Dendritic cell treated with granulocyte-macrophage colony-stimulating factor and Interleukin-4, amounts not matched to agents 40 ng/mL and 50 ng/mL, for 4 days (primary cell): ENCODE data around the gene RPS28.

ENCODE experiments used
- H3K27ac Mint-ChIP-seq: one replicate; pipeline ENCODE4 v1.8.0; 2022; ENCODE audit warnings: mild to moderate bottlenecking, mixed read lengths
- H3K27me3 Mint-ChIP-seq: one replicate; pipeline ENCODE4 v1.8.0; 2022; ENCODE audit warnings: mild to moderate bottlenecking, mixed read lengths
- H3K36me3 Mint-ChIP-seq: one replicate; pipeline ENCODE4 v1.8.0; 2022; ENCODE audit warnings: low read depth, mixed read lengths
- H3K4me1 Mint-ChIP-seq: one replicate; pipeline ENCODE4 v1.8.0; 2022; ENCODE audit warnings: low read depth, mixed read lengths
- H3K4me3 Mint-ChIP-seq: one replicate; pipeline ENCODE4 v1.8.0; 2022; ENCODE audit warnings: mild to moderate bottlenecking, moderate library complexity, mixed read lengths
- H3K9me3 Mint-ChIP-seq: one replicate; pipeline ENCODE4 v1.8.0; 2022; ENCODE audit warnings: mixed read lengths
- intact Hi-C: fragments of 100-400 bp; cut with micrococcal nuclease; formaldehyde crosslinking; loops from one replicate; pipeline ENCODE4 v1.15.0; 2022

The RPS28 gene

DNA sequence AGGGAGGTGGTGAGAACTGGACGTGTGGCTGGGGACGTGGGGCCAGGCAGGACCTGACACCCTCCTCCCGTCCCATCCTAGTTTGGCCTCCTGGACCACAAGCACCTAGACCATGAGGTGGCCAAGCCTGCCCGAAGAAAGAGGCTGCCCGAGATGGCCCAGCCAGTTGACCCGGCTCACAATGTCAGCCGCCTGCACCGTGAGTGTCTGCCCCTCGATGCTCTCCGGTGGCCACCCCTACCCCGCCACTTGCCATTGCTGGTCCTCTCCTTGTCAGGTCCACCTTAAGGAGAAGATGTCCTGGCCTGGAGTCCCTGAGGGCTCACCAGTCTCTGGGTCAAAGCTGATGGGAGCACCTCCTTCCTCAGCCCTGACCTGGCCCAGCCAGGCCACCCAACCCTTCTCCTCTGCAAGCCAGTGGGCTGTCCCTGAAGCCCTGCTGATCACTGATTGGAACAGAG lies 44.9 kb downstream of the RPS28 start:
- Mint-ChIP-seq H3K27me3 (peaks cover 55% of the 10 kb centered on the region), H3K4me1 (peaks cover 59% of the 10 kb centered on the region), H3K36me3 (peaks cover 47% of the 10 kb centered on the region), H3K27ac (no peak overlapping the region), H3K4me3 (no peak overlapping the region), H3K9me3 (no peaks in the 10 kb centered on the region)
- intact Hi-C loops, result no loop called here

DNA sequence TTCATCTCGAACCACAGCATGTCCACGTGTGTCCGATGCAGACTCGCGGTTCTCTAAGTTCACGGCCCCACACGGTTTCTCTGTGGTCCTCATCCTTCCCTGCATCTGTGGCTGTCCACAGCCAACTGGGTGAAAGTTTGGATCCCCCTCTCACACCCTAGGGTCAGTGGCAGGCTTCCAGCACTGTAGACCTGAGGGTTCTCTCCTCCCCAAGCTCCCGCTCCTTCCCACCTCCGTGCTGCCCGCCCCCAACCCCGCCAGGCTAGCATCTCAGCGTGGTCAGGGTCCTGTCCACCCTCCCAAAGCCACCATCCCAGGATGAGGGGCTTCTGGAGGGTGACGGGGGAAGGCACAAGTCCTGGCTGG lies 45.6 kb downstream of the RPS28 start:
- H3K27me3 Mint-ChIP-seq, result peaks cover 55% of the 10 kb centered on the region
- peak overlapping the region; percentile 47 for H3K27ac Mint-ChIP-seq
- intact Hi-C loops, result no loop called here
- peaks cover 55% of the 10 kb centered on the region for H3K36me3 Mint-ChIP-seq
- peak overlapping the region; percentile 48 for H3K4me3 Mint-ChIP-seq
- peaks cover 54% of the 10 kb centered on the region for H3K4me1 Mint-ChIP-seq
- H3K9me3 Mint-ChIP-seq, result no peaks in the 10 kb centered on the region

DNA sequence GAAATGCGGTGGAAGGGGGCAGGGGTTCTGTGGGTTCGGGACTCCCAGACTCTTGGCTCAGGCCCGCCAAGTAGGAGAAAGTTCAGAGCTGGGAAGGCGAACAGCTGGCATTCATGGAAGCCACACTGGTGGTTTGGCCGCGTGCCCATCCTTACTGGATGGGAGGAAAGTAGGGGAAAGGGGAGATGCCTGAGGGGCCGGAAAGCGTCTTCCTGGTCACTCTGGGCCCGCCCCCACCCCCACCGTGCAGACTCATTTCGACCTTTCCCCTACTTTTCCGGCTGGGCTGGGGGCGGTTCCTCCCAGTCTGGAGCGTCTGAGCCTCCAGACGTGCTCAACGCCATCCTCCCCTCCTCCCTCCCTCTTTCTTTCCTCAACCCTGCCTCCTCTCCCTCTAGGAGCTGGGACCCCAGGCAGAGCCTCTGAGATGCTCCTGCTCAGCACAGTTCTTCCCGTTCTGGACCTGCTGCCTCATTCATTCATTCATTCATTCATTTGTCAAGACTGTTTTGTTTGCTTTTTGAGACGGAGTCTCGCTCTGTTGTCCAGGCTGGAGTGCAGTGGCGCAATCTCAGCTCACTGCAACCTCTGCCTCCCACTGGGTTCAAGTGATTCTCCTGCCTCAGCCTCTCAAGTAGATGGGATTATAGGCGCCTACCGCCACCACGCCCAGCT lies 46.2 kb downstream of the RPS28 start:
- Mint-ChIP-seq H3K4me3 (peak overlapping the region; percentile 48), H3K27ac (peak overlapping the region; percentile 47), H3K27me3 (peaks cover 55% of the 10 kb centered on the region), H3K36me3 (peaks cover 60% of the 10 kb centered on the region), H3K4me1 (peaks cover 49% of the 10 kb centered on the region), H3K9me3 (no peaks in the 10 kb centered on the region)
- intact Hi-C loops, result no loop called here

DNA sequence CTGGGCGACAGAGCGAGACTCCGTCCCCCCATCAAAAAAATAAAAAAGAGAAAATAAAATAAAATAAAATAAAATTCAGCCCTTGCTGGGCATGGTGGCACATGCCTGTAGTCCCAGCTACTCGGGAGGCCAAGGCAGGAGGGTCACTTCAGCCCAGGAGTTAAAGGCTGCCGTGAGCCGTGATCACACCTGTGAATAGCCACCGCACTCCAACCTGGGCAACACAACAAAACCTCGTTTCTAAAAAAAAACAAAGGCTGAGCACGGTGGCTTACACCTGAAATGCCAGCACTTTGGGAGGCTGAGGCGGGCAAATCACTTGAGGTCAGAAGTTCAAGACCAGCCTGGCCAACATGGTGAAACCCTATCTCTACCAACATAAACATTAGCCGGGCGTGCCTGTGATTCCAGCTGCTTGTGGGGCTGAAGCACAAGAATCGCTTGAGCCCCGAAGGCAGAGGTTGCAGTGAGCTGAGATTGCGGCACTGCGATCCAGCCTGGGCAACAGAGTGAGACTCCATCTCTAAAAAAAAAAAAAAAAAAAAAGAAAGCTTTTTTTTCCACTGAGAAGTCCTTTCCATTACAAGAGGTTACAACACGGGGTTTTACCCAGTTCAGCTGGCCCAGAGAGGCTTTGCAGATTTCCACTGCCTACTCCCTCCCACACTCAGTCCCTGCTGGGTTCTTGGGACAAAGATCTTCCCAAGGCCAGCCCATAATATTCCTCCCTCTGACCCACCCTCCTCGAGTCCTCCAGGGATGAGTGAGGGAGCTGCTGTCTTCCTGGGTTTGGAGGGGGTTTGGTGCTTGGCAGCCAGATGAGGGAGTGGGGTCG lies 49.1 kb downstream of the RPS28 start:
- no peaks in the 10 kb centered on the region for H3K9me3 Mint-ChIP-seq
- intact Hi-C loops, result no loop called here

DNA sequence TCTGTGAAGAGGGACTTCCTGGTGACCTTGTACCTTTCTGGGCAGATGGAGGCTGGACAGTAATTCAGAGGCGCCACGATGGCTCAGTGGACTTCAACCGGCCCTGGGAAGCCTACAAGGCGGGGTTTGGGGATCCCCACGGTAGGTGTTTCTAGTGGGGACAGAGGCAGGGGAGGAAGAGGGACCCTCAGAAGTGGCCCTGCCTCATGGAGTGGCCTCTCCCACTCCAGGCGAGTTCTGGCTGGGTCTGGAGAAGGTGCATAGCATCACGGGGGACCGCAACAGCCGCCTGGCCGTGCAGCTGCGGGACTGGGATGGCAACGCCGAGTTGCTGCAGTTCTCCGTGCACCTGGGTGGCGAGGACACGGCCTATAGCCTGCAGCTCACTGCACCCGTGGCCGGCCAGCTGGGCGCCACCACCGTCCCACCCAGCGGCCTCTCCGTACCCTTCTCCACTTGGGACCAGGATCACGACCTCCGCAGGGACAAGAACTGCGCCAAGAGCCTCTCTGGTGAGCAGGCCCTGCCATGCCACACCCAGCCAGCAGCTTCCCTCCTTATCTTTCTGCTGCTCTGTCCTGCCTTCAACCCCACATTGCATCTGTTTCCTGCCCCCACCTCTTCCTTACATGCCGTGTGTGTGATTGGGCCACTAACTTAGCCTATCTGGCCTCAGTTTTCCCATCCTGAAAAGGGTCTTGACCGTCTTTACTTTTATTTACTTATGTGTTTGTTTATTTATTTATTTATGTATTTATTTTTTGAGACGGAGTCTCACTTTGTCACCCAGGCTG lies 49.9 kb downstream of the RPS28 start:
- H3K9me3 Mint-ChIP-seq, result no peaks in the 10 kb centered on the region
- intact Hi-C loops, result no loop called here
- peak overlapping the region; percentile 37 for H3K27ac Mint-ChIP-seq
- H3K4me1 Mint-ChIP-seq, result peaks cover 28% of the 10 kb centered on the region
- H3K36me3 Mint-ChIP-seq, result peaks cover 78% of the 10 kb centered on the region
- H3K27me3 Mint-ChIP-seq, result peaks cover 25% of the 10 kb centered on the region
- no peak overlapping the region for H3K4me3 Mint-ChIP-seq

More for the DNA sequence above, 49.1 kb downstream of the RPS28 start:
- H3K4me1 Mint-ChIP-seq, result peaks cover 34% of the 10 kb centered on the region
- H3K27ac Mint-ChIP-seq, result peak overlapping the region; percentile 37
- peaks cover 33% of the 10 kb centered on the region for H3K27me3 Mint-ChIP-seq
- peaks cover 80% of the 10 kb centered on the region for H3K36me3 Mint-ChIP-seq
- no peak overlapping the region for H3K4me3 Mint-ChIP-seq
